Measurements from ENCODE around the gene CDK2.

Gene CDK2

DNA sequence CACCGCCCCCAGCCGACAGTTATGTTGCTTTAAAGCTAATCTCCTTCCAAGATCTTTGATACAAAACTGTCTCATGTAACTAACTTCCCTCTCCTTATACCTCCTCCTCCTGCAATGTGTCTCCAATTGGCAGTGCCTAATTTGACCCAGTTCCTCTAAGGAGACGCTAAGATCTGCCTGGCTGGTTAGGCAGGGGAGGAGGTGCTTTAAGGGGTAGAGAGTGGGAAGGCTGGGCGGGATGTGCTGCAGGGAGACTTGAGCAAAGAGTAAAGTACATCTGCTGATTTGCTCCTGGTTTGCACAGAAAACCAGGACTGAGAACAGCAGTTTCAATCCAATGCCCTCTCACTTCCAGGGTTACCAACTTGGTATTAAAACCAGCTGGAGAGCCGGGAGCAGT lies 46.9 kb downstream of the CDK2 start:
- no peak for DNase-seq (ENCODE audit: low spot score)

DNA sequence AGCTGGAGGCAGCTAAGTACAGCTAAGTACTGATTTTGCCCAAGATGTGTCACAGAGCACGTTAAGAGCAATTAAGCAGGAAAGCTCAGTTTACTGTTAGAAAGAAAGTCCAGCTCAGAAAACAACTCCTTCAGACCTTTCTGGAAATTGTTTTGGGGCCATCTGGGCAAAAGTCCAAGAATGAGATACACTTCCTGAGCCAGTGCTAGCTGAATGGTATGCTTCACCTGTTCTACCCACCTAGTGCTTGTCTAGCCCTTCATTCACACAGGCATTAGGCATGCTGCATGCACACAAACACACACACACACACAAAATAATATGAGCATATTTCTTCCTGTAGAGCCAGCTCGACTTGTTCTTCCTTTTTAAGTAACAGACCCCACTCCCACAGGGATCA lies 47.6 kb downstream of the CDK2 start:
- no peak for DNase-seq (ENCODE audit: low spot score)

DNA sequence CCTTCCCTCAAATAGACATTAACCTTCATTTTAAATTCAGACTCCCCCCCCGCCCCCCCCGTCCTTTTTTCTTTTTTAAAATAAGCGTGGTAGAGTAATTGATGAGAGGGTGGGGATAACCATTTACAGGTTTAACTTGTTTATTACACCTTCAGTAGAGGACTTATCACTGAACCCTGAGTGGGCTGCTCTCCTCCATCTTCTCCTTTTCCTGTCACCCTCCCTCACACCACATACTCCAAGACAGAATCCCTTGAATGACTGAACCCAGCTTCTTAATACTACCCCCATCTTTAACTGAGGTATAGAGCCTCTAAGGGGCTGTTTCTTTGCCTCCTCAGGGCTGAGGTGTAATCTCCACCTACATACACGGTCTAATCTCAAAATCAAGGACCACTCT lies 50.6 kb downstream of the CDK2 start:
- DNase-seq (ENCODE audit: low spot score): no peak

DNA sequence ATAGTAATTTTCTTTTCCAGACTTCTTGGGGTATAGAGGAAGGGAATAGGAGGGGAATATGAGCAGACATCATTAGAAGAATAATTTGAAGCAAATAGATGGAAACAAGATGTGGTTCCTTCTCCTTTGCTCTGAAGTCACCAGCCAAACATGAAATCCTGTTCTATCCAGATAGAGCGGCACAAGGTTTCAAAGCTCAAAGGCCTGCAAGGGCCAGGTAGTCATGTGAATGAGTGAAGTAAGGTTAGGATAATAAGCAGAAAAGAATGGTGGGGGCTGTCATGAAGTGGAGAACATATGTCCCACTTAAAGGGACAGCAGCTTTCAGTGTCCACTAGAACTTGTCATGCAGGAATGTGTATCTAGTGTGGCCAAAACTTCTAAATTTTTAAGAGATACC lies 51.7 kb downstream of the CDK2 start:
- no peak for DNase-seq (ENCODE audit: low spot score)

DNA sequence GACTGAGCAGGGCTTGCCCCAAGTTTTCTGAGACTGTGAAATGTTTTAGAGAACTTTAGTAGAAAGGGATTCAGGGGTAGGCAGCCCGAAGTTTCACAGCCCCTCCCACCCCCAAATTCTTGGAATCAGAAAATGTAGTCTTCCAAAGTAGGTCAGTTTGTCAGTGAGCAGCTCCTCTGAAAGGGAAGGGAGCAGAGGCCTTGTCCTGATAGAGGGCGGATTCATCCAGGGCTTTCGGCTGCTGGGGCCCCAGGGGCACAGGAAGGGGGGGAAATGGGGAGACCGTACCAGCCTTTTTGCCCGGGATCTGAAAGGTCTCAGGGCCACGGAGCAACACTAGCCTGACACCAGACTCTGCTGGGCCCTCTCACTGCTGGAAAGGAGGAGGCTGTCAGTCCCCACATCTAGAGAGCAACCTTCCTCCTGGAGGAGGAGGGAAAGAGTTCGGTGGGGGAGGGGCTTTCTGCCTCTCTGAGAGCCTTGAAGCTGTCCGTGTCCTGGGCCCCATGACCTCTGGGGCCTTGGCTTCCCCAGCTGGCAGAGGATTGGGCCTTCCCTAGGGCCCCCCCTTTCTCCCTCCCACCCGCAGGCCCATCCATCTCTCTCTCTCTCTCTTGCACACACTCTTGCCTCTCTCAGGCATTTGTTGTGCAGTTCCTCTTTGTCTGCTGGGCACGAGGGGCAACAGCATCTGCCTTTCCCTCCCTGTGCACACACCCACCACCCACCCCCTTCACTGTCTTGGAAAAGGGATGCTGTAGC lies 54.0 kb downstream of the CDK2 start, which contains the start of gene IKZF4:
Gene IKZF4, plus strand, starts transcription at position 621 of the 762 bp plus-strand sequence. CDS start 451 bp downstream, outside the sequence.
- DNase-seq (ENCODE audit: low spot score): no peak

DNA sequence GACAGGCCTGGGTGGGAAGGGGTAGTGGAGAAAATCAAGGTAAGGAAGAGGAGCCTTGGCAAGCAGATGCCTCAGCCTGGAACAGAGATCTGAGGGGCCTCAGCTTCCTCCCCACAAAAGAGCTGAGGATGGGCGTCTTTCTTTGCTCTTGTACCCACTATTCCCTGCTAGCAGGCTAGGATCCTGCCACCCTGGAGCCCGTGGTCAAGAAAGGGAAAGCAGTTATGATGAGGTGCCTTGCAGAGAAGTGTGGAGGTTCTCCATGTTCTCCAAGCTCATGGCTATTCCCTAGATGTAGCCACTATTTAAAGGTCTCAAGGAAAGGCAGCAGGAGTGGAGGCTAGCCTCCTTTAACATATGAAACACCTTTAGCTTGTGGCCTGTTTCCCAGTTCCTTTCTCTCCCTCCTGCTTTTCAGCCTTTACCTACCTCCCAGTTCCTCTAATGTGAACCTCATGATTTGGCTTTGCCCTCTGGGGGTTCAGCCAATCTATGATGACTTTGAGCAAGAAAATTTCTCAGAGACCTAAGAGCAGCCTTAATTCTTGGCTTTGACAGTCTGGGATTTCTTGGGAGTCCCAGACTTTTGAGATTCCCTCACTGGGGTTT lies 55.4 kb downstream of the CDK2 start:
- no peak for DNase-seq (ENCODE audit: low spot score)
